K562 (cell line): Measurements from ENCODE around the gene FOXM1. TPM values are rescaled to one million over a fixed set of nuclear protein-coding genes. Genes with fewer than 3 reads are reported as not detected.
A peak's percentile ranks its signal among the peaks of the same experiment; 100 is the strongest.

Experiments used
- DACH1 ChIP-seq: fragments of 450-650 bp; IDR thresholded peaks from 2 replicates; pipeline ENCODE4 v1.6.1; 2018; ENCODE audit not compliant: partially characterized antibody
- ESRRA ChIP-seq: fragments of 450-650 bp; IDR thresholded peaks from 2 replicates; pipeline ENCODE4 v1.6.1; 2014; ENCODE audit warnings: low read depth, mild to moderate bottlenecking, moderate library complexity, borderline replicate concordance
- HNRNPH1 ChIP-seq: fragments of 200-400 bp; formaldehyde crosslinking; optimal IDR thresholded peaks from 2 replicates; pipeline ENCODE3; 2017; ENCODE audit warnings: low read depth, mild to moderate bottlenecking, low read length, moderate library complexity
- KDM1A ChIP-seq, 2 experiments: fragments of 450-650 bp; IDR thresholded peaks; 2 replicates each; pipeline ENCODE4 v1.6.1; 2016; ENCODE audit warnings: mild to moderate bottlenecking in 2 of 2
- KDM5B ChIP-seq: fragments of 200-600 bp; sonication (generic); IDR thresholded peaks from 2 replicates; pipeline ENCODE4 v1.6.1; 2012; ENCODE audit warnings: low read depth, mild to moderate bottlenecking, moderate library complexity, low read length, control low read depth, inconsistent platforms; ENCODE audit not compliant: insufficient replicate concordance
- MAZ ChIP-seq, 2 experiments: fragments of 450-650 bp in 1 of 2; sonication (generic) in 1 of 2; formaldehyde crosslinking; IDR thresholded peaks in 1 of 2; conservative IDR thresholded peaks in 1 of 2; 2 replicates each; pipeline versions ENCODE4 v1.4.0 to v1.5.0; 2020; ENCODE audit warnings: mild to moderate bottlenecking in 1 of 2, missing genetic modification reagents in 1 of 2
- PHF21A ChIP-seq: fragments of 450-650 bp; IDR thresholded peaks from 2 replicates; pipeline ENCODE4 v1.6.1; 2017; ENCODE audit warnings: low read depth, borderline replicate concordance
- RFX1 ChIP-seq: fragments of 450-650 bp; IDR thresholded peaks from 2 replicates; pipeline ENCODE4 v1.6.1; 2016; ENCODE audit warnings: mild to moderate bottlenecking, moderate library complexity
- SMAD4 ChIP-seq: fragments of 250-450 bp; sonication (Bioruptor Pico); conservative IDR thresholded peaks from 2 replicates; pipeline ENCODE4 v1.8.0; 2021; ENCODE audit warnings: inconsistent platforms, mild to moderate bottlenecking, moderate library complexity
- SRSF3 ChIP-seq: fragments of 200-400 bp; formaldehyde crosslinking; IDR thresholded peaks from 2 replicates; pipeline ENCODE4 v1.6.1; 2016; ENCODE audit warnings: mild to moderate bottlenecking, low read length, moderate library complexity; ENCODE audit not compliant: insufficient read depth
- ZFPM2 ChIP-seq: fragments of 250-450 bp; sonication (Bioruptor Pico); IDR thresholded peaks from 2 replicates; pipeline ENCODE4 v1.5.1; 2022; ENCODE audit warnings: mild to moderate bottlenecking
- ZNF121 ChIP-seq: sonication (generic); formaldehyde crosslinking; conservative IDR thresholded peaks from 2 replicates; pipeline ENCODE4 v1.8.0; 2022; ENCODE audit warnings: missing genetic modification reagents
- ZNF212 ChIP-seq: fragments of 450-650 bp; formaldehyde crosslinking; IDR thresholded peaks from 2 replicates; pipeline ENCODE4 v1.4.0; 2020; ENCODE audit warnings: mild to moderate bottlenecking
- ZNF224 ChIP-seq: sonication (generic); formaldehyde crosslinking; IDR thresholded peaks from 2 replicates; pipeline ENCODE4 v1.8.0; 2022; ENCODE audit warnings: mild to moderate bottlenecking, missing genetic modification reagents
- ZNF282 ChIP-seq: sonication (generic); formaldehyde crosslinking; IDR thresholded peaks from 2 replicates; pipeline ENCODE4 v1.8.1; 2023; ENCODE audit warnings: missing genetic modification reagents
- ZSCAN32 ChIP-seq: fragments of 450-650 bp; formaldehyde crosslinking; IDR thresholded peaks from 2 replicates; pipeline ENCODE4 v1.4.0; 2020; ENCODE audit warnings: mild to moderate bottlenecking, moderate library complexity
- polyA plus RNA-seq, 8 experiments: library from polyadenylated mRNA; depleted of rRNA in 4 of 8; stranded (reverse) in 5 of 8; unstranded in 3 of 8; fragments of >200 nt; fragmentation: Nextera tagmentation in 2 of 8; fragmentation: Illumina TruSeq in 1 of 8; extraction: Ambion mirVana in 2 of 8; extraction: Trizol in 1 of 8; gene quantifications; 2 replicates each; pipeline versions ENCODE4 v1.2.1 to v1.2.3, GENCODE V29; 2011 to 2014; ENCODE audit warnings: inconsistent platforms in 1 of 8, missing spikeins in 1 of 8
- total RNA-seq, 7 experiments: library from RNA; depleted of rRNA in 6 of 7; stranded (reverse); fragments of >200 nt in 6 of 7; fragmentation: Illumina TruSeq in 2 of 7; extraction: Trizol in 2 of 7; gene quantifications; 2 replicates each; pipeline versions ENCODE4 v1.2.1 to v1.2.3, GENCODE V29; 2011 to 2021; ENCODE audit warnings: low replicate concordance in 1 of 7
- TF ChIP-seq, protein P1 (sequence below): fragments of 250-450 bp; sonication (Bioruptor Pico); IDR thresholded peaks from 2 replicates; pipeline ENCODE4 v1.5.0; 2020; ENCODE audit warnings: mild to moderate bottlenecking, borderline replicate concordance
- TF ChIP-seq, protein P2 (sequence below), 2 experiments: IDR thresholded peaks; 2 replicates each; pipeline ENCODE4 v1.6.1; 2012; ENCODE audit warnings: improper control_type of control experiment in 2 of 2, low read depth in 2 of 2, low read length in 2 of 2, borderline replicate concordance in 1 of 2

Gene FOXM1
- total and polyA plus RNA-seq, 9 of the 15 experiments (the other 6 are each of a cell fraction or from before 2014, with no cell fraction given): 8.9 to 46.9 (median 17.2) TPM

- TF ChIP-seq, protein P1, sequence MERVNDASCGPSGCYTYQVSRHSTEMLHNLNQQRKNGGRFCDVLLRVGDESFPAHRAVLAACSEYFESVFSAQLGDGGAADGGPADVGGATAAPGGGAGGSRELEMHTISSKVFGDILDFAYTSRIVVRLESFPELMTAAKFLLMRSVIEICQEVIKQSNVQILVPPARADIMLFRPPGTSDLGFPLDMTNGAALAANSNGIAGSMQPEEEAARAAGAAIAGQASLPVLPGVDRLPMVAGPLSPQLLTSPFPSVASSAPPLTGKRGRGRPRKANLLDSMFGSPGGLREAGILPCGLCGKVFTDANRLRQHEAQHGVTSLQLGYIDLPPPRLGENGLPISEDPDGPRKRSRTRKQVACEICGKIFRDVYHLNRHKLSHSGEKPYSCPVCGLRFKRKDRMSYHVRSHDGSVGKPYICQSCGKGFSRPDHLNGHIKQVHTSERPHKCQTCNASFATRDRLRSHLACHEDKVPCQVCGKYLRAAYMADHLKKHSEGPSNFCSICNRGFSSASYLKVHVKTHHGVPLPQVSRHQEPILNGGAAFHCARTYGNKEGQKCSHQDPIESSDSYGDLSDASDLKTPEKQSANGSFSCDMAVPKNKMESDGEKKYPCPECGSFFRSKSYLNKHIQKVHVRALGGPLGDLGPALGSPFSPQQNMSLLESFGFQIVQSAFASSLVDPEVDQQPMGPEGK: no peak
- TF ChIP-seq KDM1A (IDR thresholded peaks at IDR 0.05) (peak; percentile 18 to 45; a peak in 2 of 4 replicates), ZNF212 (CRISPR knock-in tag) (no peak), HNRNPH1 (no peak), ZNF282 (CRISPR knock-in tag) (no peak), SMAD4 (CRISPR knock-in tag) (no peak), ZNF224 (CRISPR knock-in tag) (no peak), RFX1 (no peak), PHF21A (0 out of 2 replicates have a peak, but pooled peaks have one; percentile 49), ZSCAN32 (CRISPR knock-in tag) (no peak), ESRRA (no peak), SRSF3 (no peak), DACH1 (no peak), KDM5B (peak; percentile 2), ZFPM2 (CRISPR knock-in tag) (no peak), ZNF121 (CRISPR knock-in tag) (peak; percentile 31; the same call in 1 of the 2 replicates), MAZ (CRISPR knock-in tag; conservative IDR thresholded peaks at IDR 0.05 in 1 of 2, IDR thresholded peaks at IDR 0.05 in 1 of 2) (no peak)
- TF ChIP-seq, protein P2, sequence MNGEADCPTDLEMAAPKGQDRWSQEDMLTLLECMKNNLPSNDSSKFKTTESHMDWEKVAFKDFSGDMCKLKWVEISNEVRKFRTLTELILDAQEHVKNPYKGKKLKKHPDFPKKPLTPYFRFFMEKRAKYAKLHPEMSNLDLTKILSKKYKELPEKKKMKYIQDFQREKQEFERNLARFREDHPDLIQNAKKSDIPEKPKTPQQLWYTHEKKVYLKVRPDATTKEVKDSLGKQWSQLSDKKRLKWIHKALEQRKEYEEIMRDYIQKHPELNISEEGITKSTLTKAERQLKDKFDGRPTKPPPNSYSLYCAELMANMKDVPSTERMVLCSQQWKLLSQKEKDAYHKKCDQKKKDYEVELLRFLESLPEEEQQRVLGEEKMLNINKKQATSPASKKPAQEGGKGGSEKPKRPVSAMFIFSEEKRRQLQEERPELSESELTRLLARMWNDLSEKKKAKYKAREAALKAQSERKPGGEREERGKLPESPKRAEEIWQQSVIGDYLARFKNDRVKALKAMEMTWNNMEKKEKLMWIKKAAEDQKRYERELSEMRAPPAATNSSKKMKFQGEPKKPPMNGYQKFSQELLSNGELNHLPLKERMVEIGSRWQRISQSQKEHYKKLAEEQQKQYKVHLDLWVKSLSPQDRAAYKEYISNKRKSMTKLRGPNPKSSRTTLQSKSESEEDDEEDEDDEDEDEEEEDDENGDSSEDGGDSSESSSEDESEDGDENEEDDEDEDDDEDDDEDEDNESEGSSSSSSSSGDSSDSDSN (IDR thresholded peaks at IDR 0.05; ENCODE audit: borderline replicate concordance in 1 of 2, low read depth in 2 of 2, low read length in 2 of 2): no peak
These were observed 14.5 kb upstream of the FOXM1 start (continued) for GRCh38 chr12:2891240-2892053.
